MM.1S (cell line): ENCODE results near the gene NPAS4.

Experiments
- DNase-seq: peaks from one replicate; pipeline ENCODE4 v3.0.0-alpha.2; 2015
- H2AFZ ChIP-seq: fragments of 300-600 bp; sonication (generic); 2 replicates; pipeline ENCODE4 v1.6.0; 2016; ENCODE audit warnings: antibody characterized with exemption, low read length
- H3F3A ChIP-seq: fragments of 300-600 bp; sonication (generic); 2 replicates; pipeline ENCODE4 v1.6.1; 2016; ENCODE audit warnings: mild to moderate bottlenecking, antibody characterized with exemption, low read length, moderate library complexity, mixed read lengths; ENCODE audit not compliant: insufficient read depth
- H3K27ac ChIP-seq: fragments of 300-600 bp; sonication (generic); 2 replicates; pipeline ENCODE4 v1.5.1; 2016; ENCODE audit warnings: mild to moderate bottlenecking, low read length
- H3K27me3 ChIP-seq: fragments of 300-600 bp; sonication (generic); replicated peaks from 2 replicates; pipeline ENCODE4 v1.6.0; 2016; ENCODE audit warnings: low read length; ENCODE audit not compliant: insufficient read depth
- H3K36me3 ChIP-seq: fragments of 300-600 bp; sonication (generic); replicated peaks from 2 replicates; pipeline ENCODE4 v1.6.1; 2016; ENCODE audit warnings: mild to moderate bottlenecking, low read length, mixed read lengths; ENCODE audit not compliant: insufficient read depth
- H3K4me1 ChIP-seq: fragments of 300-600 bp; sonication (generic); 2 replicates; pipeline ENCODE4 v1.6.1; 2016; ENCODE audit warnings: low read length, mixed read lengths
- H3K4me2 ChIP-seq: fragments of 300-600 bp; sonication (generic); 2 replicates; pipeline ENCODE4 v1.6.0; 2016; ENCODE audit warnings: low read depth, low read length
- H3K4me3 ChIP-seq: fragments of 300-600 bp; sonication (generic); 2 replicates; pipeline ENCODE4 v1.5.1; 2016; ENCODE audit warnings: low read length, mixed read lengths
- H3K79me2 ChIP-seq: fragments of 300-600 bp; sonication (generic); 2 replicates; pipeline ENCODE4 v1.6.1; 2016; ENCODE audit warnings: mixed run types, low read length, mixed read lengths
- H3K9ac ChIP-seq: fragments of 300-600 bp; sonication (generic); 2 replicates; pipeline ENCODE4 v1.6.1; 2016; ENCODE audit warnings: low read length, mixed read lengths
- H3K9me2 ChIP-seq: fragments of 300-600 bp; sonication (generic); replicated peaks from 2 replicates; pipeline ENCODE4 v1.6.1; 2016; ENCODE audit warnings: mild to moderate bottlenecking, low read length, mixed read lengths; ENCODE audit not compliant: insufficient read depth
- H3K9me3 ChIP-seq: fragments of 300-600 bp; sonication (generic); replicated peaks from 2 replicates; pipeline ENCODE4 v1.6.1; 2016; ENCODE audit warnings: mild to moderate bottlenecking, low read length, mixed read lengths; ENCODE audit not compliant: insufficient read depth
- H4K20me1 ChIP-seq: fragments of 300-600 bp; sonication (generic); 2 replicates; pipeline ENCODE4 v1.6.1; 2016; ENCODE audit warnings: mild to moderate bottlenecking, low read length, moderate library complexity, mixed read lengths; ENCODE audit not compliant: insufficient read depth
- EZH2 ChIP-seq: fragments of 300-600 bp; sonication (generic); optimal IDR thresholded peaks from 2 replicates; pipeline ENCODE3; 2017; ENCODE audit warnings: low read depth, mild to moderate bottlenecking, antibody characterized with exemption, low read length, mixed read lengths
- EZH2phosphoT487 ChIP-seq: fragments of 300-600 bp; sonication (generic); IDR thresholded peaks from 2 replicates; pipeline ENCODE4 v1.6.1; 2018; ENCODE audit warnings: antibody characterized with exemption, low read length
- TF ChIP-seq, protein P1 (sequence below): fragments of 300-600 bp; sonication (generic); IDR thresholded peaks from 2 replicates; pipeline ENCODE4 v1.5.1; 2016; ENCODE audit warnings: antibody characterized with exemption, low read length, mixed read lengths

Gene NPAS4

GRCh38 chr11:66393954-66394353, 26.9 kb upstream of the NPAS4 start:
- Histone ChIP-seq H3F3A (no peaks in the 10 kb centered on the region), H3K4me3 (no peak overlapping the region), H3K27me3 (peaks cover 87% of the 10 kb centered on the region), H4K20me1 (no peaks in the 10 kb centered on the region), H3K36me3 (no peaks in the 10 kb centered on the region), H3K9ac (no peak overlapping the region), H3K79me2 (no peaks in the 10 kb centered on the region), H3K9me2 (no peaks in the 10 kb centered on the region), H2AFZ (no peak overlapping the region), H3K4me1 (no peaks in the 10 kb centered on the region), H3K4me2 (no peak overlapping the region), H3K27ac (no peak overlapping the region), H3K9me3 (no peaks in the 10 kb centered on the region)
- no peak for DNase-seq
- TF ChIP-seq EZH2phosphoT487: no peak
- no peak for TF ChIP-seq EZH2
- TF ChIP-seq, protein P1, sequence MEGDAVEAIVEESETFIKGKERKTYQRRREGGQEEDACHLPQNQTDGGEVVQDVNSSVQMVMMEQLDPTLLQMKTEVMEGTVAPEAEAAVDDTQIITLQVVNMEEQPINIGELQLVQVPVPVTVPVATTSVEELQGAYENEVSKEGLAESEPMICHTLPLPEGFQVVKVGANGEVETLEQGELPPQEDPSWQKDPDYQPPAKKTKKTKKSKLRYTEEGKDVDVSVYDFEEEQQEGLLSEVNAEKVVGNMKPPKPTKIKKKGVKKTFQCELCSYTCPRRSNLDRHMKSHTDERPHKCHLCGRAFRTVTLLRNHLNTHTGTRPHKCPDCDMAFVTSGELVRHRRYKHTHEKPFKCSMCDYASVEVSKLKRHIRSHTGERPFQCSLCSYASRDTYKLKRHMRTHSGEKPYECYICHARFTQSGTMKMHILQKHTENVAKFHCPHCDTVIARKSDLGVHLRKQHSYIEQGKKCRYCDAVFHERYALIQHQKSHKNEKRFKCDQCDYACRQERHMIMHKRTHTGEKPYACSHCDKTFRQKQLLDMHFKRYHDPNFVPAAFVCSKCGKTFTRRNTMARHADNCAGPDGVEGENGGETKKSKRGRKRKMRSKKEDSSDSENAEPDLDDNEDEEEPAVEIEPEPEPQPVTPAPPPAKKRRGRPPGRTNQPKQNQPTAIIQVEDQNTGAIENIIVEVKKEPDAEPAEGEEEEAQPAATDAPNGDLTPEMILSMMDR: no peak

DNA sequence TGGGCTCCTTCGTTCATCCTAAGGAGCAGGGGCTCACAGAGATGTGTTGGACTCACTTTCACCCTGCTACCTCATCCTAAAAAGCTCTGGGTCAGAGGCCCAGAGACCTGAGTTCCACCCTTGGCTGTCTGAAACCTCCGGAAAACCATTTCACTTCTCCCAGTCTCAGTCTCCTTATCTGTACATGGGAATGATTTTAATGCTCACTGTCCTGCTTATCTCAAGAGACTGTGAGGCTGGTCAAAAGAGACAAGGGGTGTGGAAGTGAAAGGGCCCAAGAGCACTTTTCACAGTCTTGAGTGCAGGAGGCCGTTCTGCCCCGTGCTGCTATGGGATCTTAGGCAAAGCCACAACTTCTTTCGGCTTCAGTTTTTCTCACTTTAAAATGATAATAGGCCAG, 13.2 kb upstream of the NPAS4 start:
- peaks cover 90% of the 10 kb centered on the region for H3K27me3 ChIP-seq

GRCh38 chr11:66408488-66409214, 12.2 kb upstream of the NPAS4 start:
- Histone ChIP-seq H3K9me3 (no peaks in the 10 kb centered on the region), H3K79me2 (no peaks in the 10 kb centered on the region), H4K20me1 (no peaks in the 10 kb centered on the region; the same call in 1 of the 2 replicates), H3F3A (no peaks in the 10 kb centered on the region), H3K4me1 (no peaks in the 10 kb centered on the region), H3K9ac (no peak overlapping the region), H3K4me3 (peak overlapping the region; percentile 29), H3K4me2 (peak overlapping the region; percentile 64; the same call in 1 of the 2 replicates), H3K36me3 (no peaks in the 10 kb centered on the region), H3K27ac (no peak overlapping the region), H3K9me2 (no peaks in the 10 kb centered on the region), H3K27me3 (peaks cover 90% of the 10 kb centered on the region), H2AFZ (peak overlapping the region; percentile 30; the same call in 1 of the 2 replicates)
- no peak for TF ChIP-seq EZH2
- TF ChIP-seq, protein P1: peak; percentile 100
- peak; percentile 83 for DNase-seq

More for the DNA sequence above, 13.2 kb upstream of the NPAS4 start:
- Histone ChIP-seq H3F3A (no peaks in the 10 kb centered on the region), H3K9me3 (no peaks in the 10 kb centered on the region), H3K79me2 (no peaks in the 10 kb centered on the region), H3K36me3 (no peaks in the 10 kb centered on the region), H3K4me2 (no peak overlapping the region), H3K27ac (no peak overlapping the region), H3K4me3 (no peak overlapping the region), H2AFZ (no peak overlapping the region), H3K9me2 (no peaks in the 10 kb centered on the region), H4K20me1 (no peaks in the 10 kb centered on the region; the same call in 1 of the 2 replicates), H3K4me1 (no peaks in the 10 kb centered on the region), H3K9ac (no peak overlapping the region)
- DNase-seq: no peak
- TF ChIP-seq EZH2 (no peak), EZH2phosphoT487 (no peak)
- TF ChIP-seq, protein P1: no peak
